H7 (cell line): ENCODE data around the gene PIK3CD. TPM values are rescaled to one million over a fixed set of nuclear protein-coding genes. Genes with fewer than 3 reads are reported as not detected.

Source experiments
- DNase-seq: peaks from one replicate; pipeline ENCODE4 v3.0.0; 2012
- H3K27me3 ChIP-seq: 2 replicates; pipeline ENCODE4 v1.6.0; 2011; ENCODE audit warnings: mild to moderate bottlenecking, low read length; ENCODE audit not compliant: control insufficient read depth, insufficient read depth
- H3K36me3 ChIP-seq: replicated peaks from 2 replicates; pipeline ENCODE4 v1.5.1; 2011; ENCODE audit warnings: low read length; ENCODE audit not compliant: control insufficient read depth, insufficient read depth
- H3K4me3 ChIP-seq: 2 replicates; pipeline ENCODE4 v1.5.1; 2011; ENCODE audit warnings: low read depth, mild to moderate bottlenecking, control low read depth, low read length, moderate library complexity; ENCODE audit not compliant: insufficient read depth
- total RNA-seq: library from RNA; depleted of rRNA; stranded (reverse); fragments of >200 nt; shearing (Covaris generic); gene quantifications from 2 replicates; pipeline ENCODE4 v1.2.3, GENCODE V29; 2014

PIK3CD gene
- total RNA-seq, 1 experiment from 2014 or later = 6.9 TPM

- Histone ChIP-seq H3K27me3 (no peaks in the 10 kb centered on the region), H3K4me3 (no peak overlapping the region), H3K36me3 (no peaks in the 10 kb centered on the region)
- DNase-seq = no peak
These were observed 28.6 kb downstream of the PIK3CD start for GRCh38 chr1:9680091-9680490.

GRCh38 chr1:9680828-9681227 is 29.3 kb downstream of the PIK3CD start:
- Histone ChIP-seq H3K27me3 (no peaks in the 10 kb centered on the region; the same call in 1 of the 2 replicates), H3K36me3 (no peaks in the 10 kb centered on the region), H3K4me3 (no peak overlapping the region)
- DNase-seq = no peak

GRCh38 chr1:9684801-9685200 is 33.3 kb downstream of the PIK3CD start:
- Histone ChIP-seq H3K27me3 (peaks cover 19% of the 10 kb centered on the region), H3K4me3 (no peak overlapping the region), H3K36me3 (no peaks in the 10 kb centered on the region)
- DNase-seq = no peak

GRCh38 chr1:9687120-9687873 is 35.8 kb downstream of the PIK3CD start:
- H3K27me3 ChIP-seq = peaks cover 33% of the 10 kb centered on the region
- peak; percentile 98 for DNase-seq
- H3K36me3 ChIP-seq = no peaks in the 10 kb centered on the region
- peak overlapping the region; percentile 81 for H3K4me3 ChIP-seq

- Histone ChIP-seq H3K27me3 (peaks cover 33% of the 10 kb centered on the region), H3K36me3 (no peaks in the 10 kb centered on the region), H3K4me3 (peak overlapping the region; percentile 81)
- DNase-seq = peak; percentile 74
These were observed 36.5 kb downstream of the PIK3CD start for GRCh38 chr1:9687874-9688582.

GRCh38 chr1:9688599-9688998 is 37.1 kb downstream of the PIK3CD start:
- Histone ChIP-seq H3K4me3 (peak overlapping the region; percentile 81), H3K36me3 (no peaks in the 10 kb centered on the region), H3K27me3 (peaks cover 33% of the 10 kb centered on the region)
- no peak for DNase-seq

- Histone ChIP-seq H3K27me3 (peaks cover 33% of the 10 kb centered on the region), H3K4me3 (peak overlapping the region; percentile 67), H3K36me3 (no peaks in the 10 kb centered on the region)
- DNase-seq = peak; percentile 98
These were observed 37.6 kb downstream of the PIK3CD start for GRCh38 chr1:9689011-9689706.

GRCh38 chr1:9689971-9690381 is 38.4 kb downstream of the PIK3CD start:
- Histone ChIP-seq H3K27me3 (peaks cover 33% of the 10 kb centered on the region), H3K4me3 (peak overlapping the region; percentile 67), H3K36me3 (no peaks in the 10 kb centered on the region)
- DNase-seq = peak; percentile 84

- DNase-seq = peak; percentile 52
- peak overlapping the region; percentile 67; the same call in 1 of the 2 replicates for H3K4me3 ChIP-seq
- H3K27me3 ChIP-seq = peaks cover 33% of the 10 kb centered on the region
- H3K36me3 ChIP-seq = no peaks in the 10 kb centered on the region
These were observed 39.0 kb downstream of the PIK3CD start for GRCh38 chr1:9690440-9691107.

- H3K4me3 ChIP-seq = no peak overlapping the region
- DNase-seq = peak; percentile 10
These were observed 39.5 kb downstream of the PIK3CD start for GRCh38 chr1:9691108-9691445.

GRCh38 chr1:9691691-9692090 is 40.2 kb downstream of the PIK3CD start:
- H3K27me3 ChIP-seq = peaks cover 33% of the 10 kb centered on the region
- peak; percentile 20 for DNase-seq
- H3K36me3 ChIP-seq = no peaks in the 10 kb centered on the region
- no peak overlapping the region for H3K4me3 ChIP-seq

More at GRCh38 chr1:9691108-9691445, 39.5 kb downstream of the PIK3CD start:
- Histone ChIP-seq H3K36me3 (no peaks in the 10 kb centered on the region), H3K27me3 (peaks cover 33% of the 10 kb centered on the region)

- H3K27me3 ChIP-seq = no peaks in the 10 kb centered on the region; the same call in 1 of the 2 replicates
These were observed 45.3 kb downstream of the PIK3CD start for GRCh38 chr1:9696793-9697192.

GRCh38 chr1:9699361-9699760 is 47.8 kb downstream of the PIK3CD start:
- H3K36me3 ChIP-seq = no peaks in the 10 kb centered on the region
- H3K4me3 ChIP-seq = no peak overlapping the region
- H3K27me3 ChIP-seq = no peaks in the 10 kb centered on the region
- DNase-seq = no peak

More at GRCh38 chr1:9696793-9697192, 45.3 kb downstream of the PIK3CD start:
- Histone ChIP-seq H3K4me3 (no peak overlapping the region), H3K36me3 (no peaks in the 10 kb centered on the region)
- no peak for DNase-seq

GRCh38 chr1:9700340-9700739 is 48.8 kb downstream of the PIK3CD start:
- Histone ChIP-seq H3K36me3 (no peaks in the 10 kb centered on the region), H3K4me3 (no peak overlapping the region), H3K27me3 (no peaks in the 10 kb centered on the region)
- peak; percentile 50 for DNase-seq
